ENCODE data around the gene MICU1.

The MICU1 gene

DNA sequence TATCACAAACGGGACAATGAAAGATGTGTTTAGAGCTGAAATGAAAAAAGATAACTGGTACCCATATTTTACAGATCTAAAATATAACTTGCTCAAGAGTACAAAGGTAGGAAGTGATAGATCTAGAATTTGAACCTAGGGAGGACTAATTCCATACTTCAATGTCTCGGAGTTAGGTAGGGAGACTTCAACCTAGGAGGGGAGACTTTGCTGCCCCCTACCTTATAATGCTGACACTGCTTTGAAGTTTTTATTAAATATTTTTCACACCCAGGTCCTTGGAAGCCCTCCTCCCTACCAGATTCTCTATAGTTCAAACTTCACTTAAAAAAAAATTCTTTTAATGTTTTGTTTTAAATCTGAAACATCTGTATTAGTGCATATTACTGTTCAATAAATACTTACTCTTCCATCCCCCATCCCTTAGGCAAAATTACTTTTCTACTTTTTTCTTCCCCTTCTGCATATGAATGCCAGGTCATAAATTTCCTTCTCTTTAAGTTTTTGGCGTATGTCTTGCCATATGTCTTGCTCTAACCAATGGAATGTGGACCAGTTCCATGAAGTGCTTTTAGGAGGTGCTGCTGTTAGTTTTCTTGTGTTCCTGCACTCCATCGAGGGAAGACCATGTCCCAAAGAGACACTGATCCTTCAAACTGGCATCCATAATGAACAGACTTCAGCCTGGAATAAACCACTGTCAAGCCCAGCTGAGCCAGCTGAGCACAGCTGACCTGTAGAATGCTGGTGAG is 57.8 kb downstream of the MICU1 start:
- no peak for DNase-seq (ENCODE audit: low read depth)
- TF ChIP-seq, protein P1, sequence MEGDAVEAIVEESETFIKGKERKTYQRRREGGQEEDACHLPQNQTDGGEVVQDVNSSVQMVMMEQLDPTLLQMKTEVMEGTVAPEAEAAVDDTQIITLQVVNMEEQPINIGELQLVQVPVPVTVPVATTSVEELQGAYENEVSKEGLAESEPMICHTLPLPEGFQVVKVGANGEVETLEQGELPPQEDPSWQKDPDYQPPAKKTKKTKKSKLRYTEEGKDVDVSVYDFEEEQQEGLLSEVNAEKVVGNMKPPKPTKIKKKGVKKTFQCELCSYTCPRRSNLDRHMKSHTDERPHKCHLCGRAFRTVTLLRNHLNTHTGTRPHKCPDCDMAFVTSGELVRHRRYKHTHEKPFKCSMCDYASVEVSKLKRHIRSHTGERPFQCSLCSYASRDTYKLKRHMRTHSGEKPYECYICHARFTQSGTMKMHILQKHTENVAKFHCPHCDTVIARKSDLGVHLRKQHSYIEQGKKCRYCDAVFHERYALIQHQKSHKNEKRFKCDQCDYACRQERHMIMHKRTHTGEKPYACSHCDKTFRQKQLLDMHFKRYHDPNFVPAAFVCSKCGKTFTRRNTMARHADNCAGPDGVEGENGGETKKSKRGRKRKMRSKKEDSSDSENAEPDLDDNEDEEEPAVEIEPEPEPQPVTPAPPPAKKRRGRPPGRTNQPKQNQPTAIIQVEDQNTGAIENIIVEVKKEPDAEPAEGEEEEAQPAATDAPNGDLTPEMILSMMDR (IDR thresholded peaks at IDR 0.05; ENCODE audit: low read depth, low read length, missing control alignments): peak; percentile 37
- in situ Hi-C loops (cut with HindIII; ENCODE audit: low sequenced_read_pairs): no loop called here
- no peak overlapping the region for H3K4me3 ChIP-seq (ENCODE audit: low read depth, low read length)

DNA sequence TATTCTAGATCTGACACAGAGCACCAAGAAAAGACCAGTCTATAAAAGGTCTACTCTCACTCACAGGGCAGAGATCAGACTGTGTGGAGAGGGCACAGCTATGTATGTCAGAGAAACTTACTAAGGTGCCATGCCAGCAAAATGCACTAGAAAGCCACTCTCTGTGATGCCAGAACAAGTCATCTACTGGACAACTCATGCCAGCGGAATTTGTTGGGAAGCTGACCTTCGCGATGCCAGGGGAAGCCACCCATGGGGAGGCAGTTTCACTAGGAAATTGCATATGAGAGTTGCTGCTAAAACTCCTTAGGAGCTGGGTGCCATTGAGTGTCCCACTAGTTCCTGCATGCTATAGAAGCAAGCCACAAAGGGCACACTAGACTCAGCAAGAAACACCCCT is 58.5 kb downstream of the MICU1 start:
- no peak overlapping the region for H3K4me3 ChIP-seq (ENCODE audit: low read depth, low read length)
- DNase-seq (ENCODE audit: low read depth): no peak

DNA sequence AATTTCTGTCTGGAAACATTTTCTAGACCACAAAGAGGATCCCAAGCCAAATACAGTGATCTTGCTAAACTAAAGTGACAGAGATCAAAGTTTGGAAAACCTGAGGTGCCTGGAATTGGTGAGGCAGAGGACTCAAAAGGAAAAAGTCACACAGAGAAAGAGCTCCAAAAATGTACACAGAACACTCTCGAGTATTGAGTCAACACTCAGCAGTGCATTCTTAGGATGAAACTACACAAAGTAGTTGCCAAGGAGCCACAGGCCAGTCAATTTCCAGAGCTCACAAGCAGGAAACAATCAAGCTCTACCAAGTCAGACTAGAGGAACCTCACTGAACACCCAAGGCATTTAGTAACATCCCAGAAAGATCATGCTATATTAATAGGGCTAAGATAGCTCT is 61.3 kb downstream of the MICU1 start:
- in situ Hi-C loops (cut with HindIII; ENCODE audit: low sequenced_read_pairs): no loop called here
- DNase-seq (ENCODE audit: low read depth): peak; percentile 4
- H3K4me3 ChIP-seq (ENCODE audit: low read depth, low read length): no peak overlapping the region
- TF ChIP-seq, protein P1 (IDR thresholded peaks at IDR 0.05; ENCODE audit: low read depth, low read length, missing control alignments): no peak

More for the DNA sequence above, 58.5 kb downstream of the MICU1 start:
- TF ChIP-seq, protein P1 (IDR thresholded peaks at IDR 0.05; ENCODE audit: low read depth, low read length, missing control alignments): no peak
- in situ Hi-C loops (cut with HindIII; ENCODE audit: low sequenced_read_pairs): no loop called here

DNA sequence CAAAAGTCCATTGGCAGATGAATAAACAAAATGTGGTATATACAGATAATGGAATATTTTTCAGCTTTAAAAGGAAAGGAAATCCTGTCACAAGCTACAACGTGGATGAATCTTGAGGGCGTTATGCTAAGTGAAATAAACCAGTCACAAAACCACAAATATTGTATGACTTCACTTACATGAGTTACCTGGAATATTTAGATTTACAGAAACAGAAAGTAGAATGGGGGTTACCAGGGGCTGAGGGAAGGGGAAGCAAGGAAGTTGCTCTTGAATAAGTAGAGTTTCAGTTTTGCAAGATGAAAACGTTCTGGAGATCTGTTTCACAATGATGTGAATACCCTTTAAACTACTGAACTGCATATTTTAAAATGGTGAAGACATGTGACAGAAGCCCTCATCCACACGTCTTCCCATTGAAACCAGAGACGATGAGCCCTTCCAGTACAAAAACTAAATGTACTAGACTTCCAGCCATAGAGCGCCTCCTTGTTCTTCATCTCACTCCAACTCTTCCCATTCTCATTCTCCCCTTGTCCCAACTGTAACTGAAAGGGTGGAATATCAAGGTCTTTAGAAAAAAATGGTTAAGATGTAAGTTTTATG is 62.4 kb downstream of the MICU1 start:
- DNase-seq (ENCODE audit: low read depth): no peak
- no peak overlapping the region for H3K4me3 ChIP-seq (ENCODE audit: low read depth, low read length)
- in situ Hi-C loops (cut with HindIII; ENCODE audit: low sequenced_read_pairs): no loop called here
- TF ChIP-seq, protein P1 (IDR thresholded peaks at IDR 0.05; ENCODE audit: low read depth, low read length, missing control alignments): no peak

DNA sequence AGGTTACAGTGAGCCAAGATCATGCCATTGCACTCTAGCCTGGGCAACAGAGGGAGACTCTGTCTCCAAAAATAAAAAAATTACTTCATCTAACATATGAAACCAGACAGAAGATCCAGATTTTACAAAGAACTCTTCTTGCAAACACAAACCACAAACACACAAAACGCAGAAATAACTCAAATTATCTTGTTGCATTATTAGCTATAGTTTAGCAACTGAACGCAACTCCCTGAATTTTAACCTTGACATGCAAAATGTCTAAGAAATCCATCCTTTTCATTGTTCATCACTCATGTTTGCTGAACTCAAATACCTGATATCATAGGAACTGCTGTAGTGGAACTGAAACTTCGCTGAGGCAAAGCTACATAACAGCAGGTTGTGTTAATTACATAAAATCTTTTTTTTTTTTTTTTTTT is 64.1 kb downstream of the MICU1 start:
- no peak overlapping the region for H3K4me3 ChIP-seq (ENCODE audit: low read depth, low read length)
- in situ Hi-C loops (cut with HindIII; ENCODE audit: low sequenced_read_pairs): no loop called here
- TF ChIP-seq, protein P1 (IDR thresholded peaks at IDR 0.05; ENCODE audit: low read depth, low read length, missing control alignments): no peak
- DNase-seq (ENCODE audit: low read depth): no peak

DNA sequence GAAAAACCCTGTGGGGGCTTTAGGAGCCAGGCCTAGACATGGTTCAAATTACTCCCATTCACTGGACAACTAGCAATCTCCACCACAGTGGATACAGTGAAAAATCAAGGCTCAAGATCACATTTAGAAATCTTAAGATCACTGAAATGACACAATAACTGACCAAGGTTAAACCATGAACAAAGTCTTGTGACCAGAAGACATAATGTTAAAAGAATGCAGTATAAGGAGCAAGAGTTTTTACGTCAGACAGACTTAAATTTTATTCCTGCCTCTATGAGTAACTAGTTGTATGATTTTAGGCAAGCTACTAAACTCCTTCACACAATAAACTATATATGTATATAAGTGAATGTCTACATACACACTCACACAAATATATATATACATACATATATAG is 68.5 kb downstream of the MICU1 start:
- no peak overlapping the region for H3K4me3 ChIP-seq (ENCODE audit: low read depth, low read length)
- no peak for DNase-seq (ENCODE audit: low read depth)
- in situ Hi-C loops (cut with HindIII; ENCODE audit: low sequenced_read_pairs): no loop called here
- TF ChIP-seq, protein P1 (IDR thresholded peaks at IDR 0.05; ENCODE audit: low read depth, low read length, missing control alignments): no peak

All from astrocyte of the cerebellum (primary cell).